Gastroesophageal sphincter (tissue), 3 donors: ENCODE data around the gene TTLL12.

Source experiments
- EP300 ChIP-seq: sonication (generic); formaldehyde crosslinking; IDR thresholded peaks from one replicate; pipeline ENCODE4 v1.6.1; 2017; ENCODE audit warnings: antibody characterized with exemption, mild to moderate bottlenecking
- POLR2A ChIP-seq, 2 donors: fragments of 450-650 bp; IDR thresholded peaks; one replicate each; pipeline ENCODE4 v1.6.1; 2017; ENCODE audit warnings: antibody characterized with exemption in 2 of 2, mild to moderate bottlenecking in 2 of 2, moderate library complexity in 1 of 2
- TF ChIP-seq, protein P1 (sequence below), 4 experiments: fragments of 200-600 bp in 2 of 4; fragments of 450-650 bp in 2 of 4; sonication (generic) in 1 of 4; IDR thresholded peaks; one replicate each; pipeline ENCODE4 v1.5.1; 2017 to 2019; ENCODE audit warnings: antibody characterized with exemption in 4 of 4, mild to moderate bottlenecking in 2 of 4, moderate library complexity in 2 of 4

DNA sequence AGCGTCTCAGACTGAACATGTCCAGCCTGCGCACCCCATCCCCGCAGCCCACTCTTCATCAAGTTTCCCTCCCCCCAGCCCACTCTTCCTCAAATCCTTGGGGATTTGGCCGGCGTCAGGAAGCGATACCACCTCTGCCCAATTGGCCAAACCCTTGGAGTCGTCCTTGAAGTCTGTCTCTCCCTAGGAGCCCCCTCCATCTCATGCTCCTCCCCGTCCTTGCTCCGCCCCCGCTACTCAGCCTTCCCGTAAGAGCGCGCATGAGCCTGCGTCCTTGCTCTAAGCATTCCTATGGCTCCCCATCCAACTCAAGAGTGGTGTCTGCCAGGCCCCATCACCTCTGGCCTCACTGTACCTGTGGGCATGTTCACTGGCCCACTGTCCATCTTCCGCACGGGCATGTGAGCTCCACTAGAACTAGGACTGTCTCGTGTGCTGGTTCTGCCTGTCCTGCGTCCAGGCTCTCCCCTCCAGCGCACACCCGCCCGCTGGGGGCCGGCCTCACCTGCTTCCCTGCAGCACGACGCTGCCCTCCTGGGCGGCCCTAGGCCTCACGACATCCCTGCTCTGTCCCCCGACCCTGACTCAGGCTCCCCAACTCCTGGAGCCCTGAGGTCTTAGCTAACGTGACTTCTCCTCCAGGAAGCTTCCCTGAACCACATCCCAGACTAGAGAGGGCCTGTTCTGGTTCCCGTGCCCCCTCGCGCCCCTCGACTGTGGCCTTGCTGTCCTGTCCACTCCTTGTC is 30.5 kb upstream of the TTLL12 start:
- TF ChIP-seq, protein P1, sequence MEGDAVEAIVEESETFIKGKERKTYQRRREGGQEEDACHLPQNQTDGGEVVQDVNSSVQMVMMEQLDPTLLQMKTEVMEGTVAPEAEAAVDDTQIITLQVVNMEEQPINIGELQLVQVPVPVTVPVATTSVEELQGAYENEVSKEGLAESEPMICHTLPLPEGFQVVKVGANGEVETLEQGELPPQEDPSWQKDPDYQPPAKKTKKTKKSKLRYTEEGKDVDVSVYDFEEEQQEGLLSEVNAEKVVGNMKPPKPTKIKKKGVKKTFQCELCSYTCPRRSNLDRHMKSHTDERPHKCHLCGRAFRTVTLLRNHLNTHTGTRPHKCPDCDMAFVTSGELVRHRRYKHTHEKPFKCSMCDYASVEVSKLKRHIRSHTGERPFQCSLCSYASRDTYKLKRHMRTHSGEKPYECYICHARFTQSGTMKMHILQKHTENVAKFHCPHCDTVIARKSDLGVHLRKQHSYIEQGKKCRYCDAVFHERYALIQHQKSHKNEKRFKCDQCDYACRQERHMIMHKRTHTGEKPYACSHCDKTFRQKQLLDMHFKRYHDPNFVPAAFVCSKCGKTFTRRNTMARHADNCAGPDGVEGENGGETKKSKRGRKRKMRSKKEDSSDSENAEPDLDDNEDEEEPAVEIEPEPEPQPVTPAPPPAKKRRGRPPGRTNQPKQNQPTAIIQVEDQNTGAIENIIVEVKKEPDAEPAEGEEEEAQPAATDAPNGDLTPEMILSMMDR (IDR thresholded peaks at IDR 0.05), result no peak
- no peak for TF ChIP-seq EP300
- TF ChIP-seq POLR2A (IDR thresholded peaks at IDR 0.05), result no peak
